Ishikawa (cell line): Measurements from ENCODE around the gene TENT5C.

ENCODE experiments used
- CEBPB ChIP-seq: IDR thresholded peaks from 2 replicates; pipeline ENCODE4 v1.6.1; 2012
- EP300 ChIP-seq: IDR thresholded peaks from 2 replicates; pipeline ENCODE4 v1.6.1; 2012; ENCODE audit warnings: borderline replicate concordance

- TF ChIP-seq EP300: no peak
- no peak for TF ChIP-seq CEBPB
Observed at GRCh38 chr1:117569856-117570255, 36.0 kb upstream of the TENT5C start.
